ENCODE data around the gene LILRB2. TPM values are rescaled to one million over a fixed set of nuclear protein-coding genes. Genes with fewer than 3 reads are reported as not detected.
"Not testable (repeated sequence)": the region's sequence is repeated elsewhere in the genome, so short reads cannot be mapped to it uniquely, and the experiment has no call there.

The LILRB2 gene
- total RNA-seq, 1 donor from 2014 or later: 2.6 TPM

DNA sequence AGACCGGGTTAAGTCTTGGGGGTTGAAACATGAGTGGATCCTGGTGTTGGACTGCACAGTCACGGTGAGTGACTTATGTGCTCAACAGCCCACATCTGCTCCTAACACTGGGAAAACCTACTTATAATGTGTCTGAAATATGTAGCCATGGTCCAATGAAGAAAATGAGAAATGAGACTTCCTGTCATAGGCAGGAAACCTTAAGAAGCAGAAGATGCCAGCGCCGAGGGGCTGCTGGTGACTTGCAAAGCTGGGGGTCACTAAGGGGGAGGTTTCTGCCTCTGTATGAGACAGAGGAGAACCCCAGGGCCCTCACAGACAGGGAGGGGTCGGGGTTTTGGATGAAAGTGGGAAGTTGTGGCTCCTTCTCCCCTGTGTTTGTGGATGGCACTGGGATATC is 8.7 kb downstream of the LILRB2 start:
- not testable (repeated sequence) for DNase-seq (ENCODE audit: low spot score)

DNA sequence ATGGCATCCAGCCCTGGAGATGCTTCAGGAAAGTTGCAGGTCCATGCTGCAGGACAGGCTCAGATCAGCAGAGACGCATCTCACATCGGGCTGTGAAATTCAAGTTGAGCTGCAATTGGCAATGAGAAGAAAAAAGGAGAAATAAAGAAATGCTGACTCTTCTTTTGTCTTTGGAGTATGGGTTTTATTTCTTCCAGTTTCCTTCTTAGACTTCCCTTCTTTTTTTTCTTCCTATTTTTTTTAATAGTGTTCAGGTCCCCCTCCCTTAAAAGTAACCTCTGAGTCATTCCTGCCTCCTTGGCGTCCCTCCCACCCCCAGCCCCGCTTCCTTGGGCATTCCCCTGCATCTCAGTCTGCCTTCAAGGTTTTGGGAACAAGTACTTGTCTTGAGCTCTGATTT is 9.3 kb downstream of the LILRB2 start:
- DNase-seq (ENCODE audit: low spot score): not testable (repeated sequence)

DNA sequence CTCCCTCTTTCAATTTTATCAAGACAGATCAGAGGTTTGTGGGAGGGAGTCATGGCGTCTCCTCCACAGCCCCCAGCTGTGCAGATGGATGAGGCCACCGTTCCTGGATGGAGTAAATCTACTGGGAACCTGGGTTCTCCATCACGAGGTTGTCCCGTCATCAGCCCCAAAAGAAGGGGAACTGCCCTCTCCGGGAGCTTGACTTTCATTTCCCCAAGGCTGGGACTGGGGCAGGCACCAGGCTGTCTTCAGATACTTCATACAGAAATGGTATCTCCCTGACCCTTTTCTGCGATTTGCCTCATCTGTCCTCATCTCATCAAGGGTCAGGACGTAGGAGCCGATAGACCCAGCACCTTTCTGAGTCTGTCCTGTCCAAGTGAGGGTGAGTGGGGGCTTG is 9.8 kb downstream of the LILRB2 start:
- no peak for DNase-seq (ENCODE audit: low spot score)

DNA sequence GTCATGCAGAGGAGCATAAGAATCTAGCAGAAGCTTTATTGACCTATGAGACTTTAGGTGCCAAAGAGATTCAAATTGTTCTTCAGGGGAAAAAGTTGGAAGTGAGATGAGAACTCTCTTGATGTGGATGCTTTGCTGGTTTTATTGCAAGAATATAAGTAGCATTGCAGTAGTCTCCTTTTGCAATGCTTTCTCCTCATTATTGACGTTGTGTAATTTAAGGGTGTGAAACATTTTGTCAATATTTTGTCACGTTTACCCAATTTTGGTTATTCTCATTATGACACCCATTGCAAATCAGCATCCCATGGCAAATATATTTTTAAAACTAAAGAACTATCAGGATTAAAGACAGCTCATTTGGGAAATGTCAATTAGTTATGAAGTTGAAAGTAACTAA is 12.0 kb downstream of the LILRB2 start:
- DNase-seq (ENCODE audit: low spot score): no peak

DNA sequence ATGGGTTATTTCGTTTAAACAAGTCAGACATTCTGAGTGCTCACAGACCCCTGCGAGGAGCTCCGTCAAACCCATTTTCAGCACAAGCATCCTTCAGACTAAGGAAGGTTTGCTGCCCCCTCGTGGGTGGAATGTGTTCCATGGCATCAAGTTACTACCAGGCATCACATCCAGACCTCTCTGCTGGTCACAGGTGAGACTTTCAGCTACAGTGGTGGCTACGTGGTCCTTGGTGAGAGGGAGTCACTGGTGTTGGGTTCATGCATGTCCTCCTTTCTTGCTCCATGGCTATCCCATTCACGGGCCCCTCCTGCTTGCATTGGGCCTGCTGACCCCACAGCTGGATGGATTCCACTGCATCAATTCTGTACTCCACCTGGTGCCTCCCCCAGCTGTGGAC is 14.8 kb downstream of the LILRB2 start:
- DNase-seq (ENCODE audit: low spot score): peak; percentile 61

DNA sequence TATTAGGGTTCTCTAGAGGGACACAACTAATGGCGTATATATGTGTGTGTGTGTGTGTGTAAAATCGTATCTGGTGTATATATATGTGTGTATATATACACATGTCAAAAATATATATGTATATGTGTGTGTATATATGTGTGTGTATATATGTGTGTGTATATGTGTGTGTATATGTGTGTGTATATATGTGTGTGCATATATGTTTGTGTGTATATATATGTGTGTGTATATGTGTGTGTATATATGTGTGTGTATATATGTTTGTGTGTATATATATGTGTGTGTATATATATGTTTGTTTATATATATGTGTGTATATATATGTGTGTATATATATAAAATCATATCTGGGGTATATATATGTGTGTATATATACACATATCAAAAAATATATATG is 18.4 kb downstream of the LILRB2 start:
- no peak for DNase-seq (ENCODE audit: low spot score)

DNA sequence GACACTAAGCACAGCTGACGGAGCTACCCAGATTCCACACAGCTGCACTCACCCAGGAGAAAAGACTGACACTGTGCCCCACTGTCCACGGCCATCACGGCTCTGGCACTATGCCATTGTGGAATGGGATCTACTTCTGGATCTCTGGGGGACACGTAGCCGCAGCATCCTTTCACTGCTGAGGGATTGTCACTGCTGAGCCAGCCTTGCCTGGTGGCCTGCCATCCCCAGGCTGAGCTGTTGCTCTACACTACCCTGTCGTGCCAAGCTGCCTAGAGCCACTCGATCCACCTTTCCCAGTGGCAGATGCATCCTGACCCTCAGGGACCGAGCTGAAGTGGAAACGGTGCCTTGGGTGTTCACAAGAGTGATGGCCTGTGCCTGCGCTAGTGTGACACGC is 18.8 kb downstream of the LILRB2 start:
- peak; percentile 10 for DNase-seq (ENCODE audit: low spot score)

DNA sequence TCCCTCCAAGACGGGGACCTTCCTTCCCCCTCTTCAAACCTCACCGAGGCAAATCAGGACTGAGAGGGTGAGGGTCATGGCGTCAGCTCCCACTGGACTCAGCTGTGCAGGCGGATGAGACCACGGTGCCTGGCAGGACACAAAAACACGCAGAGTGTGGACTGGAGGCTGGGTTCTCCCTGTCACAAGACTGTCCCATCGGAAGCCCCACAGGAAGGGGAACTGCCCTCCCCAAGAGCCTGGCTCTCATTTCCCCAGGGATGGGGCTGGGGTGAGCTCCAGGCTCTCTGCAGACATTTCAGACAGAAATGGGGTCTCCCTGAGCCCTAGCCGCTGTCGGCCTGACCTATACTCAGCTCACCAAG is 23.8 kb downstream of the LILRB2 start, which contains the start of gene LILRB5:
LILRB5 (minus strand) TSS at position 158 of the 365 bp plus-strand sequence; CDS start at position 78, 80 bp downstream.
- DNase-seq (ENCODE audit: low spot score): peak; percentile 38

DNA sequence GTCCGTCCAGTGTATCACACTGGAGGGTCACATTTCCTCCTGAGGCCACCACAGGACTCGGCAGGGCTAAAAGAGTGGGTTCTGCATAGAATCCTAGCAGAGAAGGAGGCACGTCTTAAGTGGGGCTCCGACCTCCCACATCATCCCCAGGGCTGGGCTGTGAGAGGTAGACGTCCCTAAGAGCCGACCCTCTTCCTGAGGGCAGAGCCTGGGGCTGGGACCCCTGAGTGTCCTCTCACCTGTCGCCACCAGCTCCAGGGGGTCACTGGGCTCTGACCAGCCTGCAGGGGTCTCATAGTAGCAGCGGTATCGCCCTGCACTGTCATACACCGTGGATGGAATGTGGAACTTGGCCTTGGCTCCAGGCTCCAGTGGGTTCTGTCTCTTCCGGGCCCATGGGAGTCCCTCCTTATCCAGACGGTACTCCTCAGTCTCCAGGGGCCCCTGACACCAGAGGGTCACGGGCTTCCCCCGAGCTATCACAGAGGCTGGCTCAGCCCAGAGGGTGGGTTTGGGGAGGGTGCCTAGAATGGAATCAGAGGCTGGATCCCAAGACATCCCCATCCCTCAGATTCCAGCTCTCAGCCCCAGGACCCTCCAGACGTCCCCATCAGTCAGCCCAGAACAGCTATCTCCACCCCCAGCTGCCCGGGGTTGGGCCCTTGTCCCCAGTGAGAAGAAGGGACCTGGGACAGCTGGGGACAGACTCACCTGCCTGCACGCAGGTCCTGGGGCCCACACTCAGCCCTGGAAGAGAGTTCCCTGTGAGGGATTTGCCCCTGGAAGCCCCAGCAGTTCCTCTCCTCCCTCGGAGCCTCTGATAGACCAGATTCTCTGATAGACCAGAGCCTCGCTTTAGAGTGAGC is 24.4 kb downstream of the LILRB2 start:
- peak; percentile 36 for DNase-seq (ENCODE audit: low spot score)

DNA sequence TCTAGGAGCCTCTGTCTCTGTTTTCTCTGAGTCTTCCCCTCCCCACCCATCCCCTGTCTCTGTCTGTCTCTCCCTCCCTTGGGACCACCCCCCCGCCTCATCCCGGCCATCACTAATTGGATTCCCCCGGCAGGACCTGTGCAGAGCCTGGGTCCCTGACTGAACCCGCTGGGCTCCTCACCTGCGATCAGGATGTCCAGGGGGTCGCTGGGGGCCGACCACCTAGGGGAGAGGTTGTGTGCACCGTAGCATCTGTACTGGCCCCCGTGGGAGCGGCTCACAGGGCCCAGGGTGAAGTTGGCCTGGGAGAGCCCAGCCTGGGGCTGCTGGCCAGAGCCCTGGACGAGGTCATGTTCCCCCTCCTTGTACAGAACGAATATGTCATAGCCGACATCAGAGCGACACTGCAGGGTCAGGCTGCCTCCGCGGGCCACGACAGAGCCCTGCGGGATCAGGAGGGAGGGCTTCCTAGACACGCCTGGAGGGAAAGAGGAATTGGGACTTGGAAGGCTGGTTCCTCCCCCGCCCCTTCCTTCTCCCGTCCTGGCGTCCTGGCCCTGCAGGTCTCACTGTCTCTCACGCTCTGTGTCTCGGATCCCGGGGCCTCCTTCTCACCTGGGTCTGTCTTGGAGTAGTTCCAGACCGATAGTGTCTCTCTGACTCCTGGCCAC is 25.7 kb downstream of the LILRB2 start:
- DNase-seq (ENCODE audit: low spot score): peak; percentile 33

DNA sequence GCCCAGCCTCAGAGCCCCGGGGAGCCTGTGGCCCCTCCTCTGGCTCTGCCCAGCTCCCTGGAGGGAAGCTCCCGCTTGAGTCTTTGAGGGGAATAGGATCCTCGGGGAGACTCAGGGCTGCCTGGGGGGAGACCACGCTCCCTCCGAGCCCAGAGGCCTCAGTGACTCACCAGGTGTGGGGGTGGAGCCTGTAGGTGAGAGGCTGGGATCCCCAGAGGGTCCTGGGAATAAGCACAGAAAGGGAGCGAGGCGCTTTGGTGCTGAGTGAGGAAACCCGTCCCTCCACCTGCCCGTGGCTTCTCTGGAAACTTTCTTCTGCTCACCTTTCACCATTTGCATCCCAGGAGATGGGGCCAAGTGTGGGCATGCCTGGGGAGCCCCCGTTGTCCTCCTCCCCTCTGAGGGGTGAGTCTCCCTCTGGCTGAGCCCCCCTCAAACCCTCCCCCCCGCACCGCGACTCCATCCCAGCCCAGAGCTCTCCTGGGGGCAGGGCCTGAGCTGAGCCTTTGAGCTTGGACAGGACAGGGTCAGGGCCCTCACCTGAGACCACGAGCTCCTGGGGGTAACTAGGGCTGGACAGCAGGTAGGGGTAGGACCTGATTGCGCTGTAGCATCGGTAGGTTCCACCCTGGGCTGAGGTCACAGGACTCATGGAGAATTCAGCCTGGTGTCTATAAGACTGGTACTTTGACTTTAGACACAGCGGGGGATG is 26.6 kb downstream of the LILRB2 start:
- DNase-seq (ENCODE audit: low spot score): peak; percentile 37

DNA sequence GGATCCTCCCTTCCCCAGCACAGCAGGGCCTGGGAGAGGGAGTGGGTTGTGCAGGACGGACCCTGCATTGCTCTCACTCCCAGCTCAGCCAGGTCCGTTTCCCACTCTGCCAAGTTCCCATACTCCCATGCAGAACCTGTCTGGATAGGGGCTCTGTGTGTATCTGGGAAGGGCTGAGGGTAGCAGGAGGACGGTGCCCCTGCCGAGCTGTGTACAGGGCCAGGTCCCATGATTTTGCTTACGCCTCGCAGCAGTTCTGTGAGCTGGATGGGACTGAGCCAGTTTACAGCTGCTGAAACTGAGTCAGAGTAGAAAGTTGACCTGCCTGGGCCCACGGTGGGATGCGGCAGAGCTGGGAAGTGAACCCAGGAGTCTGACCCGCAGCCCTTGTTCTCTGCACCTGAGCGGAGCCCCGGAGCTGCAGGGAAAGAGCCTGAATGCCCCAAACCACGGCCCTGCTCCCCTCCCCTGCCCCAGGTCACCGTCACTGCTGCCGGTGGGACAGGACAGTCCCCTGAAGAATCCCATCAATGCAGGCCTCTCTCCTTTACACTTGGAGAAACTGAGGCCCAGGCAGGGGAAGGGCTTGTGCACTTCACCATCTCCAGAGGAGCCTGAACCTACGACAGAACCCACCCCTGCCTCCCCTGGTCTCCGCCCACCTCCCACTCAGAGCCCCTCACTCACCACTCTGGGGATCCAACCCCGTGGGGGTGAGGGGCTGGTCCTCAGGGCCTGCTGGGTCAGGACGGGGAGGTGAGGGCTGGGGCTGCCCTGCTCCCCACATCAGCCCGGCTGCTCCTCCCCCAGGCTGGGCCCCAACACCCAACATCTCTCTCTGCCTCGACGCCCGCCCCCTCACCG is 27.3 kb downstream of the LILRB2 start:
- DNase-seq (ENCODE audit: low spot score): peak; percentile 35

DNA sequence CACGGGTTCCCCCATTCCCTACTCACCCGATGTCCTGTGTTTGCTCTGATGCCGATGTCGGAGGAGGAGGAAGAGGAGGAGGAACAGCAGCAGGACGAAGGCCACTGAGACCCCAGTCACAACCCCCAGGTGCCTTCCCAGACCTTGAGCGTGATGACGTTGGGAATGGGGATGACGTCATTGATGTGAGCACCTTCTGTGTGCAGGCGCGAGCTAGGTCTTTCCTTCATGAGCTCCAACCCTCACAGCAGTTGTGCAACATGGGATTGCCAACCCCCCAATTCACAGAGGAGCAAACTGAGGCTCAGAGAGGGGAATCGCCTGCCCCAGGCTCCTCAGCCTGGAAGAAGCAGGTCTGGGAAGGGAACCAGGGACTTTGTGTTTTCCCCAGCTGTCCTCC is 28.1 kb downstream of the LILRB2 start:
- peak; percentile 29 for DNase-seq (ENCODE audit: low spot score)

DNA sequence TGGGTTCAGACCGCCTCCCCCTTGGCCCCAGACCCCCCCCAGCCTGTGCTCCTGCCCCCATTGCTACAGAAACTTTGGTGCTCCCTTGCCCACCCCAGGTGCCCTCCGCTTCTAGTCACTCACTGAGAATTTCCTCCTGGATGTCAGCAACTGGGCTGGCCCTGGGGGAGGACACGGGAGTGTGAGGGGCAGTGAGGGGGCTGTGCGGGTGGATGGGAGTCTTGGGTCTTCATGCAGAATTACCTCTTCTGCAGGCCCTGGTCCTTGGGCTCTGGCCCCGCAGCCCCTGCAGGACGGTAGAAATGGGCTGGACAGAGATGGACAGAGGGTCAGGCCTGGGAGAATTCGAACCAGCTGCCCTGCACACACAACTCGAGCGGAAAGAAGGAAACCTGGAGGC is 28.7 kb downstream of the LILRB2 start:
- peak; percentile 32 for DNase-seq (ENCODE audit: low spot score)

DNA sequence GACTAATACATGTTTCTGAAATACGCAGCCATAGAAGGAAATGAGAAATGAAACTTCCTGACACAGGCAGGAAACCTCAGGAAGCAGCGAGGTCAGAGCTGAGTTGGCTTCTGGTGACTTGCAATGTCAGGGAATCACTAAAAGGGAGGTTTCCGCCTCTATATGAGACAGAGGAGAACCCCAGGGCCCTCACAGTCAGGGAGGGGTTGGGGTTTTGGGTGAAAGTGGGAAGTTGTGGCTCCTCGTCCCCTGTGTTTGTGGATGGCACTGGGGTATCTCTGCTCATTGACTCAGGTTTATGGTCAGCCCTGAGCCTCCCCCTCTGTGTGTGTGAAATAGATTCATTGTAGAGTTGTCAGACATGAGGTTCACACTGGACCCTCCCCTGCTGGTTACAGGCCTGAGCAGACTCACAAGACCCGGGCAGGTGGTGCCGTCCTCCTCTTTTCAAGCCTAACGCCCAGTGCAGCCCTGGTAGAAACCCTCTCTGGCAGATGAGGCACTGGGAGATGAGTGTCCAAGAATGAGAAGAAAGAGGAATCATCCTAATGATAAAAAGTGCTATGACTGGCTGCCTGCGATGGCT is 32.8 kb downstream of the LILRB2 start:
- peak; percentile 47 for DNase-seq (ENCODE audit: low spot score)

DNA sequence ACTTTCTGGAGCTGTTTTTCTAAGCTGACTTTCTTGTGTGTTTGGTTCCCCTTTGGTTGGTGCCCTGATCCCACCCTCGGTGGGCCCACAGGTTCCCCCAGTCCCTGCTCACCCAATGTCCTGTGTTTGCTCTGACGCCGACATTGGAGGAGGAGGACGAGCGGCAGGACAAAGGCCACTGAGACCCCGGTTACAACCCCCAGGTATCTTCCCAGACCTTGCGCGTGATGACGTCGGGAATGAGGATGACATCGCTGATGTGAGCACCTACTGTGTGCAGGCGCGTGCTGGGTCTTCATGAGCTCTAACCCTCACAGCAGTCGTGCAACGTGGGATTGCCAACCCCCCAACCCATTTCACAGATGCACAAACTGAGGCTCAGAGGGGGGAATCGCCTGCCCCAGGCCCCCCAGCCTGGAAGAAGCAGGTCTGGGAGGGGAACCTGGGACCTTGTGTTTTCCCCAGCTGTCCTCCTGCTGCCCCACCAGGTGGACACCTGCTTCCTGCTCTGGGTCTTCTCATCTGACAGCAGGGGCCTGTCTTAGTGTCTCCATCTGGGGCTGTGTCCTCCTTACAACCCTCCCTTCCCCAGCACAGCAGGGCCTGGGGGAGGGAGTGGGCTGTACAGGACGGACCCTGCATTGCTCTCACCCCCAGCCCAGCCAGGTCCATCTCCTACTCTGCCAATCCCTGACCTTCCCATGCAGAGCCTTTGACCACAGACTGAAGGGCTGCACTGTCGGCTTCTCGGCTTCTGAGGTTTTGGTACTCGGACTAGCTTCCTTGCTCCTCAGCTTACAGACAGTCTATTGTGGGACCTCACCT is 33.6 kb downstream of the LILRB2 start:
- peak; percentile 31 for DNase-seq (ENCODE audit: low spot score)

DNA sequence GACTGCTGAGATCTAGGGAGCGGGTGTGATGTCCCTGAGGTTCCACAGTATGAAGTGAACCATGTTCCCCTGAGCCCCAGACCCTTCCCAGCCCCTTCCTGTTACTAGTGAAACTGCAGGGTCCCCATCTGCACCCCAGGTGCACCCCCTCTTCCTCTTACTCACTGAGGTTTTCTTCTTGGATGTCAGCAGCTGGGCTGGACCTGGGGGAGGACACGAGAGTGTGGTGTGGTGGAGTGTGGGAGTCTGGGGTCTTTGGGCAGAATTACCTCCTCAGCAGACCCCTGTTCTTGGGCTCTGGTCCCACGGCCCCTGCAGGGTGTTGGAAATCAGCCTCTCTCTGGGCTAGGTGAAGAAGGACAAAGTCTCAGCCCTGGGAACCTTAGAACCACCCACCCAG is 35.0 kb downstream of the LILRB2 start:
- peak; percentile 18 for DNase-seq (ENCODE audit: low spot score)

DNA sequence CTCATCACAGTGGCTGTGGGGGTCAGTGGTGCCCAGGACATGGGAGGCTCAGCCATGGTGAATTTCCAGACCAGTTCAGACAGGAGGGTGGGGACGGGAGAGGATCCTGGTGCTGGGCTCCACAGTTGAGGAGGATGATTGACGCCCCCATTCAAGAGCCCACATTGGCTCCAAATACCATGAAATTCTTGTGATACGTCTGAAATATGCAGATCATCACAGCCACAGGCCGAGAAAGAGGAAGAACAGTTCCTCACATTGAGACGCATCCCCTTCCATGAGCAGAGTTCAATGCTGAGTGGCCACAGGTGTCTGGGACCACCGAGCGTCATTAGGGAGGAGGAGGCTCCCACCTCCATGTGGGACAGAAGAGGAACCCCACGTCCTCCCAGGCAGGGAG is 37.1 kb downstream of the LILRB2 start:
- DNase-seq (ENCODE audit: low spot score): not testable (repeated sequence)

DNA sequence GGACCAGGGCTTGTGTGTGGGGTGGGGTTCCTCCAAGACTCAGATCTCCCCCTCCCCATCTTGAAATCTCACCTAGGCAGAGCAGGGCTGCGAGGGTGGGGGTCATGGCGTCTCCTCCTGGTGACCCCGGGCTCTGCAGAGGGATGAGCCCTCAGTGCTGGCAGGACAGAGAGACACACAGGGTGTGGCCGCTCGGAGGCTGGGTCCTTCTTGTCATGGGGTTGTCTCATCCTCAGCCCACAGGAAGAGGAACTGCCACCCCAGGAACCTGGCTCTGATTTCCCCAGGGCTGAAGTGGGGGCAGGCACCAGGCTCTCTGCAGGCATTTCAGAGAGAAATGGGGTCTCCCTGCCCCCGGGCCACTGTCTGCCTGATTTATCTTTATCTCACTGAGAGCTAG is 38.3 kb downstream of the LILRB2 start, which contains the start of gene LILRA6:
LILRA6 (minus strand) TSS at position 145 of the 400 bp plus-strand sequence.
- DNase-seq (ENCODE audit: low spot score): peak; percentile 25

DNA sequence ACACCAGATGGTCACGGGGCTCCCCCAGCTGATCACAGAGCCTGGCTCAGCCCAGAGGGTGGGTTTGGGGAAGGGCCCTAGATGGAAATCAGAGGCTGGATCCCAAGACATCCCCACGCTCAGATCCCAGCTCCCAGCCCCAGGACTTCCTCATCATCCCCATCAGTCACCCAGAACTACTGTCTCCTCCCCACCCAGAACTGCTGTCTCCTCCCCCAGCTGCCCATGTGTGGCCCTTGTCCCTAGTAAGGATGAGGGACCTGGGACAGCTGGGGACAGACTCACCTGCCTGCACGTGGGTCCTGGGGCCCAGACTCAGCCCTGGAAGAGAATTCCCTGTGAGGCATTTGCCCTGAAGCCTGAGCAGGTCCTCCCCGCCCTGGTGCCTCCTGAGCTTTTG is 38.7 kb downstream of the LILRB2 start:
- DNase-seq (ENCODE audit: low spot score): peak; percentile 9
